Islet precursor cell (in vitro differentiated cells): ENCODE measurements around the gene ACTR1A.

Experiments used
- DNase-seq: peaks from one replicate; pipeline ENCODE4 v3.0.0-alpha.2; 2018

ACTR1A gene

GRCh38 chr10:102452672-102453340 lies 49.7 kb downstream of the ACTR1A start:
- DNase-seq = peak; percentile 79

- DNase-seq = peak; percentile 65
These were observed 51.2 kb downstream of the ACTR1A start, which contains the start of gene C10orf95 for GRCh38 chr10:102451105-102451969. Gene C10orf95, minus strand, starts transcription at chr10:102451543. Its CDS starts 450 bp downstream, at chr10:102451093.

- DNase-seq = peak; percentile 91
These were observed 52.0 kb downstream of the ACTR1A start for GRCh38 chr10:102450374-102451104.

GRCh38 chr10:102450124-102450373 lies 52.5 kb downstream of the ACTR1A start:
- no peak for DNase-seq

GRCh38 chr10:102449321-102450123 lies 53.0 kb downstream of the ACTR1A start:
- DNase-seq = peak; percentile 90

GRCh38 chr10:102444851-102445250 lies 57.7 kb downstream of the ACTR1A start:
- no peak for DNase-seq

- DNase-seq = no peak
These were observed 64.1 kb downstream of the ACTR1A start for GRCh38 chr10:102438374-102438773.

- DNase-seq = no peak
These were observed 65.0 kb downstream of the ACTR1A start for GRCh38 chr10:102437515-102437914.

GRCh38 chr10:102436312-102436711 lies 66.2 kb downstream of the ACTR1A start:
- no peak for DNase-seq

GRCh38 chr10:102435529-102436233 lies 66.8 kb downstream of the ACTR1A start:
- DNase-seq = no peak

GRCh38 chr10:102435133-102435497 lies 67.4 kb downstream of the ACTR1A start:
- no peak for DNase-seq

GRCh38 chr10:102434394-102435132 lies 67.9 kb downstream of the ACTR1A start:
- DNase-seq = peak; percentile 57

GRCh38 chr10:102433619-102434046 lies 68.9 kb downstream of the ACTR1A start:
- DNase-seq = no peak

- DNase-seq = peak; percentile 98
These were observed 70.2 kb downstream of the ACTR1A start, which contains the start of gene CUEDC2 for GRCh38 chr10:102432162-102432950. Gene CUEDC2, minus strand, starts transcription at chr10:102432574. Its CDS starts 7,386 bp downstream, at chr10:102425188.

GRCh38 chr10:102431452-102432124 lies 70.9 kb downstream of the ACTR1A start:
- DNase-seq = peak; percentile 67

GRCh38 chr10:102429468-102429867 lies 73.0 kb downstream of the ACTR1A start:
- peak; percentile 51 for DNase-seq
